GM18867 (cell line): ENCODE results near the gene CPSF3.
"Not testable (repeated sequence)": the region's sequence is repeated elsewhere in the genome, so short reads cannot be mapped to it uniquely, and the experiment has no call there.

ENCODE experiments used
- ATAC-seq: cut with Tn5 transposase; IDR thresholded peaks from one replicate; pipeline ENCODE4 v1.9.1; 2021; ENCODE audit warnings: mild to moderate bottlenecking, moderate library complexity; ENCODE audit not compliant: unreplicated experiment

The CPSF3 gene

DNA sequence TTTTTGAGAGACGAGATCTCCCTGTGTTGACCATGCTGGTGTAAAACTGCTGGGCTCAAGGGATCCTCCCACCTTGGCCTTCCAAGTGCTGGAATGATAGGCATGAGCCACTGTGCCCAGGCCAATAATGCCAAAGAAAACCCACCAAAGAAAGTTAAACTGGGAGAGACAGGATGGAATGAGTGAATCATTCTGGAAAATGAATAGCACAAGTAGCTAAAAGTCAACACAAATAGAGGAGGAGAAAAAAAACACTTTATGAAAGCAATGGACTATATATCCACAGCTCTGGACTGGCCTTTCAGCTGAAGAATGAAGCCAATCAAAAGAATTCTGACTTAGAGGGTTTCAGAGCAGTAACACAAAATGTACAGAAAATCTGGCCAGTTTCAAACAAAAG is 74.8 kb downstream of the CPSF3 start:
- no peak for ATAC-seq

GRCh38 chr2:9508931-9509330 is 85.5 kb downstream of the CPSF3 start:
- no peak for ATAC-seq

- ATAC-seq, result not testable (repeated sequence)
Observed at GRCh38 chr2:9513946-9514345, 90.5 kb downstream of the CPSF3 start.

DNA sequence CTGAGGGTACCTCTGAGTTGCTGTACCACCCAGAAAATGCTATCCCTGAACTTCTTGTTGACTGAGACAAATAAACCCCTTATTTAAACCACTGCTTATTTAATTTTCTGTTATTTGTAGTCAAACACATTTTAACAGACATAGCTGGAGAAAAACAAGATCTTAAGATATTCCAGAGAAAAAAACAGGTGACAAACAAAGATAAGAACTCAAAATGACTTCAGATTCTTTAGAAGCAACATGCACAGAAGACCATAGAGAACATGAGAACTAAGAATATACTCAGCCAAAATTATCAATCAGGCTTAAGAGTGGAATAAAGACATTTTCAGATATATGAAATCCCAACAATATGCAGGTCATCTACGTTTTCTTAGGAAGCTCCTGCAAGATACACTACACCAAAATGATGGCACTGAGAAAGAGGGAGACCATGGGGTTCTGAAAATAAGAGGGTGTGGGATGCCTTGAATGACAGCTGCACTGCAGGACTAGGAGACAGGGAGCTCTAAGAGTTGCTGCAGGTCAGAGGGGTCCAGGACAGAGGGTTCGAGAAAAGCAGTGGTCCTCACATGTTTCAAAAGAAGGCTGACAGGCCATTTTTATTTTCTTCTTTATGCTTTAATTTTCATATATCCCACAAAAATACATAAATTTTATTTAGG is 93.8 kb downstream of the CPSF3 start:
- no peak for ATAC-seq

GRCh38 chr2:9518163-9518562 is 94.7 kb downstream of the CPSF3 start:
- ATAC-seq, result no peak

- ATAC-seq, result no peak
Observed at GRCh38 chr2:9518780-9519179, 95.3 kb downstream of the CPSF3 start.

GRCh38 chr2:9519250-9519649 is 95.8 kb downstream of the CPSF3 start:
- ATAC-seq, result no peak
